HG03135 (cell line): ENCODE results near the gene ELP4.

Source experiments
- ATAC-seq: cut with Tn5 transposase; IDR thresholded peaks from one replicate; pipeline ENCODE4 v1.9.1; 2021; ENCODE audit warnings: mild to moderate bottlenecking, moderate library complexity; ENCODE audit not compliant: unreplicated experiment

The ELP4 gene

GRCh38 chr11:31821235-31821764, 311.7 kb downstream of the ELP4 start:
- no peak for ATAC-seq

- no peak for ATAC-seq
These were observed 312.2 kb downstream of the ELP4 start for GRCh38 chr11:31821766-31822165.

- no peak for ATAC-seq
These were observed 312.8 kb downstream of the ELP4 start for GRCh38 chr11:31822175-31822926.

GRCh38 chr11:31822927-31823643, 313.5 kb downstream of the ELP4 start:
- ATAC-seq: no peak

GRCh38 chr11:31823644-31824331, 314.2 kb downstream of the ELP4 start:
- ATAC-seq: no peak

GRCh38 chr11:31824332-31824878, 314.8 kb downstream of the ELP4 start:
- ATAC-seq: no peak

GRCh38 chr11:31824879-31825837, 315.6 kb downstream of the ELP4 start:
- ATAC-seq: no peak

GRCh38 chr11:31825838-31826484, 316.4 kb downstream of the ELP4 start:
- no peak for ATAC-seq

GRCh38 chr11:31826536-31827438, 317.2 kb downstream of the ELP4 start:
- no peak for ATAC-seq

GRCh38 chr11:31827455-31828206, 318.1 kb downstream of the ELP4 start:
- ATAC-seq: no peak

- no peak for ATAC-seq
These were observed 318.6 kb downstream of the ELP4 start for GRCh38 chr11:31828217-31828616.

- ATAC-seq: no peak
These were observed 320.8 kb downstream of the ELP4 start for GRCh38 chr11:31830406-31830805.

GRCh38 chr11:31834237-31834636, 324.7 kb downstream of the ELP4 start:
- no peak for ATAC-seq
